Smooth muscle cell (in vitro differentiated cells): ENCODE results near the gene CUL7. TPM values are rescaled to one million over a fixed set of nuclear protein-coding genes. Genes with fewer than 3 reads are reported as not detected.

Experiments used
- DNase-seq: peaks from one replicate; lab custom pipeline; 2025; ENCODE audit not compliant: unreplicated experiment; lab: John Stamatoyannopoulos, UW
- H2AFZ ChIP-seq: fragments of 200-600 bp; sonication (generic); 2 replicates; pipeline ENCODE4 v1.6.0; 2016; ENCODE audit warnings: antibody characterized with exemption, low read depth, mild to moderate bottlenecking
- H3F3A ChIP-seq: fragments of 200-600 bp; sonication (generic); 2 replicates; pipeline ENCODE4 v1.6.0; 2017; ENCODE audit warnings: antibody characterized with exemption, low read depth
- H3K27ac ChIP-seq: fragments of 200-600 bp; sonication (generic); 2 replicates; pipeline ENCODE4 v1.5.1; 2016; ENCODE audit warnings: low read depth, mild to moderate bottlenecking
- H3K27me3 ChIP-seq: fragments of 200-600 bp; sonication (generic); 2 replicates; pipeline ENCODE4 v1.6.1; 2016; ENCODE audit warnings: low read depth, mild to moderate bottlenecking
- H3K36me3 ChIP-seq: fragments of 200-600 bp; sonication (generic); 2 replicates; pipeline ENCODE4 v1.5.1; 2016; ENCODE audit warnings: low read depth
- H3K4me1 ChIP-seq: fragments of 200-600 bp; sonication (generic); 2 replicates; pipeline ENCODE4 v1.5.1; 2016; ENCODE audit warnings: low read depth
- H3K4me2 ChIP-seq: fragments of 200-600 bp; sonication (generic); 2 replicates; pipeline ENCODE4 v1.6.0; 2016; ENCODE audit warnings: mild to moderate bottlenecking
- H3K4me3 ChIP-seq: fragments of 200-600 bp; sonication (generic); 2 replicates; pipeline ENCODE4 v1.5.1; 2016; ENCODE audit warnings: mild to moderate bottlenecking
- H3K79me2 ChIP-seq: fragments of 200-600 bp; sonication (generic); 2 replicates; pipeline ENCODE4 v1.6.0; 2016; ENCODE audit warnings: low read depth, mild to moderate bottlenecking
- H3K9ac ChIP-seq: fragments of 200-600 bp; sonication (generic); 2 replicates; pipeline ENCODE4 v1.6.0; 2016; ENCODE audit warnings: low read depth
- H3K9me3 ChIP-seq: fragments of 200-600 bp; sonication (generic); replicated peaks from 2 replicates; pipeline ENCODE4 v1.5.1; 2016; ENCODE audit warnings: low read depth
- H4K20me1 ChIP-seq: fragments of 200-600 bp; sonication (generic); 2 replicates; pipeline ENCODE4 v1.6.0; 2016; ENCODE audit warnings: low read depth
- WGBS: methylation state at CpG from one replicate; pipeline ENCODE4 v1.1.7; 2016; ENCODE audit warnings: low lambda C conversion rate; 5-methylcytosine and 5-hydroxymethylcytosine counted together
- polyA plus RNA-seq: library from polyadenylated mRNA; unstranded; fragments of >200 nt; fragmentation: Nextera tagmentation; extraction: Ambion mirVana; gene quantifications from 2 replicates; pipeline ENCODE4 v1.2.1, GENCODE V29; 2016
- total RNA-seq: library from RNA; depleted of rRNA; stranded (reverse); fragments of >200 nt; gene quantifications from 2 replicates; pipeline ENCODE4 v1.2.3, GENCODE V29; 2014
- TF ChIP-seq, protein P1 (sequence below): fragments of 200-600 bp; sonication (generic); IDR thresholded peaks from 2 replicates; pipeline ENCODE4 v1.5.1; 2017; ENCODE audit warnings: borderline replicate concordance, mild to moderate bottlenecking, antibody characterized with exemption; ENCODE audit not compliant: insufficient read depth, poor library complexity, severe bottlenecking

Gene CUL7
- total RNA-seq: 36.9 and 51.4 TPM in 2 replicates
- 48.7 and 49.6 TPM in 2 replicates for polyA plus RNA-seq

DNA sequence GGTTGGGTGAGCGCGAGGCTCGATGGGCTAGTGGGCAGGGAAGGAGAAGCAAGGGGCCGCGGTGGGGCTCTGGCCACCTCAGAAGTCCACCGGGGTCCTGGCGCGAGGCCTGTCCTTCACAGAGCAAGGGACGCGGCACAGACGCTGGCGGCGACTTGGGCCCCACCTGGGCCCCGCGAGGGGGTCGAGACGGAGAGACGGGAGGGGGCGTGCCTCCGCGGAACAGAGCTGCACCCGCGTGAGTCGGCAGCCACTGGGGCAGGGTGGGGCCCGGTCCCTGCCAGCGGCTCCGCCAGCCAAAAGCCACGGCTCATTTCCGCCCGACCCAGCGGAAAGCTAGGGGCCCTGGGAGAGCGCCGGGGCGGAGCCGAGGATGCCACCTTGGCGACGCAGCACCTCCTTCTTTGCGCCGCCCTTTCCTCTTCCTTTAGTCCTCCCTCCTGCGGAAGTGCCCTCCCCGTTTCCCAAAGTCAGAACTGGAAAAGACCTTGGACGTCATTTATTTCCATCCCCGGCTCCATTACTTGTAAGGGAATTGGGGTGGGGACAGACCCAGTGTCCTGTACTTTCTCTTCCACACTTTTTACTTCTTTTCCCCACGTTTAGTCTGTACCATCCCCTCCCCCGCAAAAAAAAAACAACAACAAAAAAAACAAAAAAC is at the start of gene CUL7:
Gene CUL7, minus strand, starts transcription at position 307 of the 661 bp plus-strand sequence. CDS start 1,063 bp downstream, outside the sequence.
- Histone ChIP-seq H3K27ac (peak within 1 kb of the TSS; percentile 83), H3K36me3 (no peaks in the 10 kb centered on the region), H3K4me2 (peak within 1 kb of the TSS; percentile 97), H3K27me3 (no peaks in the 10 kb centered on the region), H3K79me2 (peaks cover 47% of the 10 kb centered on the region), H3F3A (peaks cover 2% of the 10 kb centered on the region), H3K4me3 (peak within 1 kb of the TSS; percentile 80), H2AFZ (no peak within 1 kb of the TSS), H3K4me1 (peaks cover 19% of the 10 kb centered on the region), H4K20me1 (no peaks in the 10 kb centered on the region), H3K9me3 (no peaks in the 10 kb centered on the region), H3K9ac (peak within 1 kb of the TSS; percentile 90)
- 4% methylated on average over 38 of the region's 45 CpGs for WGBS
- TF ChIP-seq, protein P1, sequence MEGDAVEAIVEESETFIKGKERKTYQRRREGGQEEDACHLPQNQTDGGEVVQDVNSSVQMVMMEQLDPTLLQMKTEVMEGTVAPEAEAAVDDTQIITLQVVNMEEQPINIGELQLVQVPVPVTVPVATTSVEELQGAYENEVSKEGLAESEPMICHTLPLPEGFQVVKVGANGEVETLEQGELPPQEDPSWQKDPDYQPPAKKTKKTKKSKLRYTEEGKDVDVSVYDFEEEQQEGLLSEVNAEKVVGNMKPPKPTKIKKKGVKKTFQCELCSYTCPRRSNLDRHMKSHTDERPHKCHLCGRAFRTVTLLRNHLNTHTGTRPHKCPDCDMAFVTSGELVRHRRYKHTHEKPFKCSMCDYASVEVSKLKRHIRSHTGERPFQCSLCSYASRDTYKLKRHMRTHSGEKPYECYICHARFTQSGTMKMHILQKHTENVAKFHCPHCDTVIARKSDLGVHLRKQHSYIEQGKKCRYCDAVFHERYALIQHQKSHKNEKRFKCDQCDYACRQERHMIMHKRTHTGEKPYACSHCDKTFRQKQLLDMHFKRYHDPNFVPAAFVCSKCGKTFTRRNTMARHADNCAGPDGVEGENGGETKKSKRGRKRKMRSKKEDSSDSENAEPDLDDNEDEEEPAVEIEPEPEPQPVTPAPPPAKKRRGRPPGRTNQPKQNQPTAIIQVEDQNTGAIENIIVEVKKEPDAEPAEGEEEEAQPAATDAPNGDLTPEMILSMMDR: no peak
- peak; percentile 74 for DNase-seq

- Histone ChIP-seq H3K4me2 (no peak overlapping the region), H3K27ac (no peak overlapping the region), H3K27me3 (no peaks in the 10 kb centered on the region), H4K20me1 (peaks cover 100% of the 10 kb centered on the region), H3K4me1 (peaks cover 26% of the 10 kb centered on the region), H3K9me3 (no peaks in the 10 kb centered on the region), H3K79me2 (peaks cover 100% of the 10 kb centered on the region), H3K9ac (no peak overlapping the region), H3K4me3 (no peak overlapping the region), H2AFZ (no peak overlapping the region), H3F3A (peaks cover 22% of the 10 kb centered on the region), H3K36me3 (no peaks in the 10 kb centered on the region)
- no peak for DNase-seq
- TF ChIP-seq, protein P1: no peak
- WGBS: 85% methylated on average over 4 of the region's 4 CpGs
These were observed 47.8 kb upstream of the CUL7 start for GRCh38 chr6:43101497-43101896.

DNA sequence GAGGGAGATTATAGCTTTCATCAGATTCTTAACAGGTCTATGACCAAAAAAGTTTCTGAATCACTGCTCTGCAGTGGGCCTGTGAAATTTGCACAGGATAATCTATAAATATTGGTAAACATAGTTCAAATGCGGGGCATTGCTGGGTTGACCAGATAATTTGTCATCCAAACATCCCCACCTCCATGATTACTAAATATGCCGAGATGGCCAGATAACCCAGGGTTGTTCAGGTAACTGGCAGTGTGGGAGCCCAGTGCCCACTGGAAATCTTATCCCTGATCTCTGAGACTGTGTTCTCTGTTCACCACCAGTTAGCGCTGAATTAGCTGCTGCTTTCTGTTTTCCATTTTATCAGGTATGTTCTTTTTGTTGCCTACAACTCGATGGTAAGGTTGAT is 43.9 kb upstream of the CUL7 start:
- Histone ChIP-seq H3K4me2 (peak overlapping the region; percentile 61), H3K27me3 (no peaks in the 10 kb centered on the region), H3F3A (peaks cover 46% of the 10 kb centered on the region), H3K4me1 (peaks cover 41% of the 10 kb centered on the region), H3K79me2 (peaks cover 100% of the 10 kb centered on the region), H2AFZ (no peak overlapping the region), H3K36me3 (no peaks in the 10 kb centered on the region), H3K9me3 (no peaks in the 10 kb centered on the region), H3K9ac (no peak overlapping the region), H3K4me3 (no peak overlapping the region), H3K27ac (peak overlapping the region; percentile 90), H4K20me1 (peaks cover 98% of the 10 kb centered on the region)
- TF ChIP-seq, protein P1: no peak
- no peak for DNase-seq
- 82% methylated on average over 4 of the region's 4 CpGs for WGBS

DNA sequence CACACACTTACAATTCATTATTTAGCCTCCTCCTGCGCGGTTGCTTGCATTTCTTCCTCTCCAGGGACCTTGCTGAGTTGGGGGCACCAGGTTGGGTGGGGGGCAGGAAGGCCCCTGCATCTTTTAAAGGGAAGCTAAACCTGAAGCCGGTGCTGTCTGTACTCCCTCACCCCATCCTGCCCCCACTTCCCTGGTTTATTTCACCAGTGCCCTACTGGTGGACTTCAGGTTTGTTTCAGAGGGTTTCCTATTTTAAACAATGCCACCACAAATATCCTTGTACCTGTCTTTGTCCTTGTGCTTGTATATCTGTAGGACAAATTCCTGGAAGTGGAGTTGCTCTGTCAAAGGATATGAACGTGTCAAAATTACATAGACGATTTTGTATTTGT is 43.4 kb upstream of the CUL7 start:
- H4K20me1 ChIP-seq: peaks cover 98% of the 10 kb centered on the region
- WGBS: 50% methylated on average over 5 of the region's 5 CpGs
- TF ChIP-seq, protein P1: no peak
- H3K4me3 ChIP-seq: no peak overlapping the region
- no peaks in the 10 kb centered on the region for H3K36me3 ChIP-seq
- no peak for DNase-seq
- H3K79me2 ChIP-seq: peaks cover 100% of the 10 kb centered on the region
- no peak overlapping the region for H3K9ac ChIP-seq
- peak overlapping the region; percentile 61 for H3K4me2 ChIP-seq
- no peaks in the 10 kb centered on the region for H3K9me3 ChIP-seq
- H2AFZ ChIP-seq: no peak overlapping the region
- no peaks in the 10 kb centered on the region for H3K27me3 ChIP-seq
- peaks cover 50% of the 10 kb centered on the region for H3F3A ChIP-seq
- peaks cover 41% of the 10 kb centered on the region for H3K4me1 ChIP-seq
- H3K27ac ChIP-seq: peak overlapping the region; percentile 90
